SK-N-SH (cell line): ENCODE measurements around the gene PUM1. TPM values are rescaled to one million over a fixed set of nuclear protein-coding genes. Genes with fewer than 3 reads are reported as not detected.

Source experiments
- CTCF ChIA-PET: fragments of 300-600, 350-600 bp; formaldehyde crosslinking; extraction: SDS; loops from one replicate; lab custom pipeline; 2021; lab: Yijun Ruan, JAX
- POLR2A ChIA-PET: fragments of 350-600 bp; sonication (Branson Sonifier 250); formaldehyde crosslinking; extraction: SDS; loops from one replicate; lab custom pipeline; 2020; ENCODE audit warnings: antibody characterized with exemption, inconsistent platforms; lab: Yijun Ruan, JAX
- DNase-seq: peaks from one replicate; pipeline ENCODE4 v3.0.0; 2012
- H2AFZ ChIP-seq: fragments of 200-600 bp; sonication (generic); 2 replicates; pipeline ENCODE4 v1.8.1; 2016; ENCODE audit warnings: antibody characterized with exemption, mild to moderate bottlenecking, low read depth
- H3F3A ChIP-seq: fragments of 200-600 bp; sonication (generic); replicated peaks from 2 replicates; pipeline ENCODE3; 2016; ENCODE audit warnings: antibody characterized with exemption, mild to moderate bottlenecking; ENCODE audit not compliant: insufficient read depth
- H3K27ac ChIP-seq, 2 experiments: fragments of 200-500 bp in 1 of 2; fragments of 200-600 bp in 1 of 2; sonication (Bioruptor generic) in 1 of 2; sonication (generic), shearing (Covaris generic) in 1 of 2; 2 replicates each; pipeline versions ENCODE4 v1.5.1 to v1.6.1; 2014 to 2016; ENCODE audit warnings: low read depth in 2 of 2, inconsistent platforms in 1 of 2, low read length in 1 of 2, mild to moderate bottlenecking in 1 of 2, mixed read lengths in 1 of 2
- H3K27me3 ChIP-seq: fragments of 200-600 bp; sonication (generic), shearing (Covaris generic); 2 replicates; pipeline ENCODE4 v1.6.1; 2016; ENCODE audit warnings: mixed run types; ENCODE audit not compliant: insufficient read depth
- H3K36me3 ChIP-seq, 2 experiments: fragments of 200-500 bp in 1 of 2; fragments of 200-600 bp in 1 of 2; sonication (Bioruptor generic) in 1 of 2; sonication (generic) in 1 of 2; replicated peaks in 1 of 2; 2 replicates each; pipeline versions ENCODE3 to v1.5.1; 2014 to 2016; ENCODE audit warnings: low read length in 1 of 2, mild to moderate bottlenecking in 1 of 2; ENCODE audit not compliant: insufficient read depth in 2 of 2, control insufficient read depth in 1 of 2
- H3K4me1 ChIP-seq, 2 experiments: fragments of 200-500 bp in 1 of 2; fragments of 200-600 bp in 1 of 2; sonication (Bioruptor generic) in 1 of 2; sonication (generic), shearing (Covaris generic) in 1 of 2; 2 replicates each; pipeline versions ENCODE4 v1.5.1 to v1.6.1; 2014 to 2016; ENCODE audit warnings: low read depth in 1 of 2, low read length in 1 of 2, mixed run types in 1 of 2; ENCODE audit not compliant: insufficient read depth in 2 of 2, control insufficient read depth in 1 of 2
- H3K4me2 ChIP-seq: fragments of 200-600 bp; sonication (generic), shearing (Covaris generic); 2 replicates; pipeline ENCODE4 v1.6.1; 2017; ENCODE audit warnings: mixed run types
- H3K4me3 ChIP-seq, 2 experiments: fragments of 200-500 bp in 1 of 2; fragments of 200-600 bp in 1 of 2; sonication (Bioruptor generic) in 1 of 2; sonication (generic), shearing (Covaris generic) in 1 of 2; 2 replicates each; pipeline versions ENCODE4 v1.5.1 to v1.8.1; 2014 to 2016; ENCODE audit warnings: low read depth in 2 of 2, inconsistent platforms in 1 of 2, low read length in 1 of 2, mild to moderate bottlenecking in 1 of 2, mixed read lengths in 1 of 2, moderate library complexity in 1 of 2
- H3K79me2 ChIP-seq: fragments of 200-600 bp; sonication (generic); 2 replicates; pipeline ENCODE4 v1.8.1; 2017; ENCODE audit warnings: mild to moderate bottlenecking; ENCODE audit not compliant: insufficient read depth
- H3K9ac ChIP-seq: fragments of 200-600 bp; sonication (generic); 2 replicates; pipeline ENCODE4 v1.6.1; 2017; ENCODE audit warnings: mixed run types
- H3K9me2 ChIP-seq: fragments of 200-600 bp; sonication (generic); 2 replicates; pipeline ENCODE4 v1.6.1; 2017; ENCODE audit warnings: mixed run types
- H3K9me3 ChIP-seq: fragments of 200-600 bp; sonication (generic); 2 replicates; pipeline ENCODE4 v1.6.1; 2017; ENCODE audit warnings: mixed run types, mild to moderate bottlenecking, moderate library complexity
- H4K20me1 ChIP-seq: fragments of 200-600 bp; sonication (generic); 2 replicates; pipeline ENCODE4 v1.6.1; 2017; ENCODE audit warnings: mild to moderate bottlenecking, mixed run types; ENCODE audit not compliant: insufficient read depth
- CHD2 ChIP-seq: fragments of 150-350 bp; IDR thresholded peaks from 2 replicates; pipeline ENCODE4 v1.6.1; 2018; ENCODE audit warnings: low read length; ENCODE audit not compliant: partially characterized antibody
- CTCF ChIP-seq: fragments of 200-600 bp; sonication (generic); IDR thresholded peaks from 2 replicates; pipeline ENCODE4 v1.6.1; 2017; ENCODE audit warnings: antibody characterized with exemption, mild to moderate bottlenecking, moderate library complexity
- ELF1 ChIP-seq: IDR thresholded peaks from 2 replicates; pipeline ENCODE4 v1.4.0; 2012
- EP300 ChIP-seq, 2 experiments: IDR thresholded peaks; 2 replicates each; pipeline versions ENCODE4 v1.4.0 to v1.6.1; 2012; ENCODE audit warnings: borderline replicate concordance in 1 of 2, low read depth in 1 of 2, low read length in 1 of 2
- EZH2phosphoT487 ChIP-seq: fragments of 200-600 bp; sonication (generic); IDR thresholded peaks from 2 replicates; pipeline ENCODE4 v1.6.1; 2017; ENCODE audit warnings: low read depth, mixed run types, mild to moderate bottlenecking, antibody characterized with exemption, moderate library complexity, borderline replicate concordance
- FOSL2 ChIP-seq: IDR thresholded peaks from 2 replicates; pipeline ENCODE4 v1.4.0; 2012; ENCODE audit warnings: low read depth, mild to moderate bottlenecking, moderate library complexity, borderline replicate concordance
- FOXJ3 ChIP-seq: sonication (generic); formaldehyde crosslinking; IDR thresholded peaks from 2 replicates; pipeline ENCODE4 v1.5.1; 2020; ENCODE audit warnings: mild to moderate bottlenecking, missing genetic modification reagents
- GABPA ChIP-seq: IDR thresholded peaks from 2 replicates; pipeline ENCODE4 v1.4.0; 2012; ENCODE audit warnings: low read depth, mild to moderate bottlenecking
- GATA2 ChIP-seq: sonication (generic); formaldehyde crosslinking; IDR thresholded peaks from 2 replicates; pipeline ENCODE4 v1.5.0; 2020; ENCODE audit warnings: mild to moderate bottlenecking, missing genetic modification reagents
- NRF1 ChIP-seq: IDR thresholded peaks from 2 replicates; pipeline ENCODE4 v1.6.1; 2012; ENCODE audit warnings: low read depth, mild to moderate bottlenecking, low read length
- POLR2AphosphoS5 ChIP-seq: IDR thresholded peaks from 2 replicates; pipeline ENCODE4 v1.6.1; 2012; ENCODE audit warnings: low read depth, low read length
- RAD21 ChIP-seq: IDR thresholded peaks from 2 replicates; pipeline ENCODE4 v1.6.1; 2012; ENCODE audit warnings: mild to moderate bottlenecking, low read length
- REST ChIP-seq: IDR thresholded peaks from 2 replicates; pipeline ENCODE4 v1.6.1; 2012; ENCODE audit warnings: mild to moderate bottlenecking, low read depth, low read length, moderate library complexity
- RXRA ChIP-seq: IDR thresholded peaks from 2 replicates; pipeline ENCODE4 v1.4.0; 2012; ENCODE audit warnings: low read depth, mild to moderate bottlenecking, borderline replicate concordance
- SIN3A ChIP-seq: IDR thresholded peaks from 2 replicates; pipeline ENCODE4 v1.6.1; 2012; ENCODE audit warnings: low read depth, mild to moderate bottlenecking, low read length, moderate library complexity, borderline replicate concordance
- TAF1 ChIP-seq: IDR thresholded peaks from 2 replicates; pipeline ENCODE4 v1.6.1; 2012; ENCODE audit warnings: low read depth, mild to moderate bottlenecking, low read length, moderate library complexity, borderline replicate concordance
- TCF12 ChIP-seq: IDR thresholded peaks from 2 replicates; pipeline ENCODE4 v1.4.0; 2012
- TEAD4 ChIP-seq: IDR thresholded peaks from 2 replicates; pipeline ENCODE4 v1.4.0; 2012; ENCODE audit warnings: mild to moderate bottlenecking, borderline replicate concordance; ENCODE audit not compliant: insufficient read depth
- USF1 ChIP-seq: IDR thresholded peaks from 2 replicates; pipeline ENCODE4 v1.4.0; 2012; ENCODE audit warnings: low read depth, borderline replicate concordance
- polyA plus RNA-seq, 3 experiments: library from polyadenylated mRNA; depleted of rRNA; stranded (reverse); fragments of >200 nt; gene quantifications; 2 replicates each; pipeline ENCODE4 v1.2.3, GENCODE V29; 2012

The PUM1 gene
- polyA plus RNA-seq, 1 of the 3 experiments (the other 2 are of a cell fraction) = 66.7 TPM

- Histone ChIP-seq H2AFZ (no peak overlapping the region), H4K20me1 (peaks cover 97% of the 10 kb centered on the region), H3K36me3 (peaks cover 0 to 38% of the 10 kb centered on the region in 2 experiments), H3K4me1 (peaks cover 0 to 13% of the 10 kb centered on the region in 2 experiments; a peak in 2 of 4 replicates), H3K4me2 (no peak overlapping the region), H3K9me3 (no peaks in the 10 kb centered on the region), H3K27me3 (no peaks in the 10 kb centered on the region), H3F3A (peaks cover 15% of the 10 kb centered on the region), H3K9me2 (no peaks in the 10 kb centered on the region), H3K79me2 (peaks cover 99% of the 10 kb centered on the region), H3K4me3 (no peak overlapping the region), H3K9ac (no peak overlapping the region), H3K27ac (no peak overlapping the region)
- TF ChIP-seq FOXJ3 (CRISPR knock-in tag) = no peak
- no peak for TF ChIP-seq RAD21
- TF ChIP-seq TAF1 = no peak
- TF ChIP-seq USF1 = no peak
- no peak for TF ChIP-seq NRF1
- TF ChIP-seq CTCF = no peak
- TF ChIP-seq FOSL2 = no peak
- TF ChIP-seq GATA2 (CRISPR knock-in tag) = no peak
- TF ChIP-seq GABPA = no peak
- no peak for TF ChIP-seq TEAD4
- no peak for TF ChIP-seq REST
- no peak for TF ChIP-seq RXRA
- no peak for TF ChIP-seq TCF12
- TF ChIP-seq ELF1 = no peak
- no peak for TF ChIP-seq POLR2AphosphoS5
- TF ChIP-seq SIN3A = no peak
- no peak for TF ChIP-seq EZH2phosphoT487
- TF ChIP-seq CHD2 = no peak
- TF ChIP-seq EP300 (IDR thresholded peaks at IDR 0.05; ENCODE audit: borderline replicate concordance in 1 of 2, low read depth in 1 of 2, low read length in 1 of 2) = no peak
- ChIA-PET POLR2A (no interaction called here), CTCF (interaction anchor here (0.8 to 2.0 kb wide), 3 partner anchors 17 to 240 kb away, joined by 3 to 5 read pairs (median 3); no protein-coding TSS in a partner anchor)
- no peak for DNase-seq
Observed at GRCh38 chr1:31041529-31041928, 24.0 kb downstream of the PUM1 start.
